Natural killer cell treated with Interleukin-12 subunit alpha and Interleukin-12 subunit beta and Interleukin-15 and Interleukin-18, amount 100 ng/mL, for 72 hours (primary cell): ENCODE data around the gene JOSD1. TPM values are rescaled to one million over a fixed set of nuclear protein-coding genes. Genes with fewer than 3 reads are reported as not detected.

ENCODE experiments used
- total RNA-seq, 2 donors: library from RNA; stranded (reverse); gene quantifications; one replicate each; pipeline ENCODE4 v1.2.3, GENCODE V29; 2022

The JOSD1 gene
- total RNA-seq, 2 donors from 2014 or later, result 53.6 to 62.3 TPM

Other genes starting within 250 kb of the JOSD1 start
- gene KCNJ4, start 245.7 kb downstream of the JOSD1 start, total RNA-seq, result not detected
- gene KDELR3, start 232.8 kb downstream of the JOSD1 start, total RNA-seq, result under 1 TPM; 0.26 to 0.92 TPM
- 100 to 1,000 TPM; 368 to 422 TPM for gene DDX17, start 194.6 kb downstream of the JOSD1 start, total RNA-seq
- 10 to 100 TPM in 1 of 2 donors, 1 to 10 TPM in 1; 4.6 to 11.5 TPM for gene DMC1, start 130.8 kb downstream of the JOSD1 start, total RNA-seq
- under 1 TPM in 1 of 2 donors, not detected in 1; 0.59 TPM for gene FAM227A, start 44.6 kb downstream of the JOSD1 start, total RNA-seq
- gene CBY1, start 44.3 kb downstream of the JOSD1 start, total RNA-seq, result 10 to 100 TPM in 1 of 2 donors, 1 to 10 TPM in 1; 8.7 to 12.4 TPM
- 100 to 1,000 TPM; 109 to 153 TPM for gene TOMM22, start 19.0 kb downstream of the JOSD1 start, total RNA-seq
- 100 to 1,000 TPM; 135 to 192 TPM for gene GTPBP1, start 5.0 kb upstream of the JOSD1 start, total RNA-seq
- gene SUN2, start 55.1 kb upstream of the JOSD1 start, total RNA-seq, result 100 to 1,000 TPM; 203 to 215 TPM
- gene DNAL4, start 93.2 kb upstream of the JOSD1 start, total RNA-seq, result 10 to 100 TPM in 1 of 2 donors, 1 to 10 TPM in 1; 9.0 to 11.0 TPM
- gene NPTXR, start 143.1 kb upstream of the JOSD1 start, total RNA-seq, result 1 to 10 TPM; 1.3 to 1.5 TPM
- gene CBX6, start 171.3 kb upstream of the JOSD1 start, total RNA-seq, result 100 to 1,000 TPM in 1 of 2 donors, 10 to 100 TPM in 1; 95.2 to 137 TPM